SK-N-MC (cell line): Measurements from ENCODE around the gene ATP6V0A4.

ENCODE experiments used
- EZH2 ChIP-seq: fragments of 200-600 bp; sonication (generic); IDR thresholded peaks from one replicate; pipeline ENCODE4 v1.6.1; 2017; ENCODE audit warnings: antibody characterized with exemption
- POLR2AphosphoS5 ChIP-seq: IDR thresholded peaks from 2 replicates; pipeline ENCODE4 v1.6.1; 2012; ENCODE audit warnings: mild to moderate bottlenecking, low read depth, low read length, borderline replicate concordance

DNA sequence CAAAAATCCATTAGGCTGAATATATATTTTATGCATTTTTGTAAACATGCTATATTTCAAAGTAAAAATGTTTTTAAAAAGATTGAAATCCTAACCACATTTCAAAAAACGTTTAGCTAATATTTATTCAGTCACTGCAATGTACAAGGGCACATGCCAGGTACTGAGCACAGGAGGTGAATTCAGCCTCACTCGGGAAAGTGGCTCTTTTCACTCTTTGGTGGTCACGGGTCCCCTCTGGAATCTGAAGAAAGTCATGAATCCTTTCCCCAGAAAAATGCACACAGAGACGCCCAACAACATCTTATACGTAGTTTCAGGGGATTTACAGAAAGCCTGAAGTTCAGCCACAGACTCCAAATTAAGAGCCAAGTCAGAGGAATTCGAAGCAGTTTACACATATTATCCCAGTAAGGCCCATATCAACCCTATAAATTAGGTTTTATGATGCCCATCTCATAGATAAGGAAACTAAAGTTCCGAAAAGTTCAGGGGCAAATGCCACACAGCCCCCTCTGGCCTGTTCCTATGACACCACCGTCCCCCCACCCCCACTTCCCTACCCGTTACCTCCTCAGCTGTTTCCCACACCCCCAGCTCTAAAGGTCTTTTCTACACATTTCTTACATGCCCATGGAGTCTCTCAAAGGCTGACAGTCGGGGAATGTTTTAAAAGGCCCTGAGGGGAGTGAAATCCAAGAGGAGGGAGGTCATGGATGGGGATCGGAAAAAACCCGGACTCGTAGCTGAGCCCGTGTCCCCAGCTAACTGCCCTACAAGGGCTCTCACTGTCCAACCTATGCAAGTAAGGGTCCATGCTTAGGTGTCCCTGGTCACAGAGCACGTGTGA lies 87.2 kb downstream of the ATP6V0A4 start:
- no peak for TF ChIP-seq EZH2
- TF ChIP-seq POLR2AphosphoS5 = no peak
